ENCODE results near the gene VSTM4. TPM values are rescaled to one million over a fixed set of nuclear protein-coding genes. Genes with fewer than 3 reads are reported as not detected.

The VSTM4 gene
- total and polyA plus RNA-seq, 9 of the 15 experiments (the other 6 are each of a cell fraction or from before 2014, with no cell fraction given): 1.0 to 7.9 (median 3.0) TPM

- no peak for TF ChIP-seq ZBTB40 (IDR thresholded peaks at IDR 0.05)
- TF ChIP-seq ZBTB40 (CRISPR knock-in tag; IDR thresholded peaks at IDR 0.05): no peak
- no peak for TF ChIP-seq RBM14 (IDR thresholded peaks at IDR 0.05; ENCODE audit: borderline replicate concordance, insufficient read depth, low read depth, low read length)
- TF ChIP-seq ADNP (tag; IDR thresholded peaks at IDR 0.05): no peak
- TF ChIP-seq TCFL5 (CRISPR knock-in tag; conservative IDR thresholded peaks at IDR 0.05): no peak
- no peak for TF ChIP-seq HDGF (IDR thresholded peaks at IDR 0.05)
- TF ChIP-seq STAT5A (IDR thresholded peaks at IDR 0.05; ENCODE audit: borderline replicate concordance, low read length): no peak
- TF ChIP-seq ETV6 (IDR thresholded peaks at IDR 0.05; ENCODE audit: borderline replicate concordance in 1 of 2, low read depth in 2 of 2, low read length in 1 of 2): no peak
- no peak for TF ChIP-seq ETV6 (CRISPR knock-in tag; IDR thresholded peaks at IDR 0.05; ENCODE audit: borderline replicate concordance)
- peak; percentile 66; the same call in 1 of the 2 replicates for TF ChIP-seq CC2D1A (IDR thresholded peaks at IDR 0.05)
- TF ChIP-seq ZC3H8 (IDR thresholded peaks at IDR 0.05): no peak
- 0 out of 2 replicates have a peak, but pooled peaks have one; percentile 18 for TF ChIP-seq HCFC1 (IDR thresholded peaks at IDR 0.05; ENCODE audit: low read depth, low read length)
- TF ChIP-seq NR2F6 (CRISPR knock-in tag; IDR thresholded peaks at IDR 0.05): no peak
- no peak for TF ChIP-seq HNRNPL (IDR thresholded peaks at IDR 0.05; ENCODE audit: low read depth, low read length)
- no peak for TF ChIP-seq EP400 (IDR thresholded peaks at IDR 0.05)
- no peak for TF ChIP-seq IRF1 (CRISPR knock-in tag; IDR thresholded peaks at IDR 0.05; ENCODE audit: borderline replicate concordance)
- TF ChIP-seq ZNF347 (CRISPR knock-in tag; IDR thresholded peaks at IDR 0.05; ENCODE audit: low read depth): no peak
- 0 out of 2 replicates have a peak, but pooled peaks have one; percentile 51 for TF ChIP-seq TARDBP (IDR thresholded peaks at IDR 0.05)
- no peak for TF ChIP-seq ZNF263 (CRISPR knock-in tag; IDR thresholded peaks at IDR 0.05; ENCODE audit: borderline replicate concordance)
- TF ChIP-seq TAF1 (IDR thresholded peaks at IDR 0.05; ENCODE audit: control insufficient read depth, extremely low read depth, insufficient read depth, low read length, severe bottlenecking): no peak
- TF ChIP-seq MEIS2 (IDR thresholded peaks at IDR 0.05; ENCODE audit: partially characterized antibody): no peak
- no peak for TF ChIP-seq ZNF174 (CRISPR knock-in tag; IDR thresholded peaks at IDR 0.05)
Observed at GRCh38 chr10:48981310-48981907, 133.9 kb downstream of the VSTM4 start (continued).
